GM21390 (cell line): ENCODE data around the gene FN3K.
"Not testable (repeated sequence)": the region's sequence is repeated elsewhere in the genome, so short reads cannot be mapped to it uniquely, and the experiment has no call there.

Experiments
- ATAC-seq: cut with Tn5 transposase; IDR thresholded peaks from one replicate; pipeline ENCODE4 v1.9.1; 2021; ENCODE audit not compliant: unreplicated experiment

The FN3K gene

DNA sequence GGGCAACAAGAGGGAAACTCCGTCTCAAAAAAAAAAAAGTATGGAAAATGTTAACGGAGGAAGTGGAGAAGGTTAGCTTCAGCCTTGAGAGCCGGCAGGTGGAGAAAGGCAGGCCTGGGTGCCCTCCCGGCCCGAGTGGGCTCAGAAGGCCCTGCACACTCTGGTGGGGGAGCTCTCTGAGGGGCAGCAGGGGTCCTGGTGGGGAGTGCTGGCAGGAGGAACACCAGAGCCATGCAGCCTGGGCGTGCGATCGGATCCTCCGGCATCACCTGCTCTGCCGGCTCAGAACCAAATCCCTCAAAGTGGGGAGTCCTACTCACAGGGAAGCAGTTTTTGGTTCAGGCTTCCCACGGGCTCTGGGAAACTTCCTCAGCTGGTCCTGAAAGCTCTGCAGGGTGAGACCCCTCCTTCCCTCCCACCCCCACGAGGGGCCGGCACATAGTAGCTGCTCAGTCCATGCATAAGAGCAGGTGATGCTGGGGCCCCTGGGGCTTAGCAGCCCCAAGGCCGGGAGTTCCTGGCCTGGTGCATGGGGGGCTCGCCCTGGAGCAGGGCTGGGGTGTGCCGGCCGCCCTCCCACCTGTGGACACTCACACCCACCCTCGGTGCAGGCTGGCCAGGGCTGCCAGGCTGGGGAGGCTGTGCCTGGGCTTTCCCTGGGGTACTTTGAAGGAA lies 1.2 kb downstream of the FN3K start:
- ATAC-seq = no peak

- ATAC-seq = no peak
Observed at GRCh38 chr17:82737967-82738877, 2.8 kb downstream of the FN3K start.

DNA sequence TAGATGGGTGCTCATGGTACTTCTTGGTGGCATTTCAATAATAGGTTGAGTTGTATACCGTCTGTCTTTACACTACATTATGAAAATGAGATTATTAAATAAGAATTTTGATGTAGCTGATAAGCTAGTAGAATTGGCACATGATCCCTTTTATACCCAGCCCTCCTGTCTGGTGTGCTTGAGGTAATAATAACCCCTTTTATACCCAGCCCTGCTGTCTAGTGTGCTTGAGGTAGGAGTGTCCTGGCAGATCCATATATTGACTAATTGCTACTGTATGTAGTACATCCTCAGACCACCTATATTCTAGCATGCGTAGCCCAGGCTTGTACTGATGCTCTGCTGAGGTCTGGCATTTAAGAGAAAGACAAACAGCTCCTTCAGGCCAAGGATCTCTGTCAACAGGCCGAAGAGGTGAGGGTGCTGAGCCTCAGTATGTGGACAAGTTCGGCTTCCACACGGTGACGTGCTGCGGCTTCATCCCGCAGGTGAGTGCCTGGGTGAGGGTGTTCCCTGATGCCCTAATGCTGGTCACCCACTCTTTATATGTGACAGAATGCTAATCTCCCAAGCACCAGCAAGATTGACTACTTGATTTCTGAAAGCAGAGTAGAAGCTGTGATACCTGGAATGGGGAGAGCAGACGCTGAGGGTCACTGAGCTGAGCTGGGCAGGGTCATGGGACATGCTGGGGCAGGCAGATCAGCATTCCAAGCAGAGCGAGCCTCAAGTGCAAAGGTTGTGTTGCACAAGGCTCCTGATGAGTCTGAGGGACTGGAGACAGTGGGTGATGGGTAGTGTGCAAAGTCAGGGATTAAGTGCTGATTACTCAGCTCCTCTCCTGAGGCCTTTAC lies 5.7 kb downstream of the FN3K start:
- ATAC-seq = no peak

DNA sequence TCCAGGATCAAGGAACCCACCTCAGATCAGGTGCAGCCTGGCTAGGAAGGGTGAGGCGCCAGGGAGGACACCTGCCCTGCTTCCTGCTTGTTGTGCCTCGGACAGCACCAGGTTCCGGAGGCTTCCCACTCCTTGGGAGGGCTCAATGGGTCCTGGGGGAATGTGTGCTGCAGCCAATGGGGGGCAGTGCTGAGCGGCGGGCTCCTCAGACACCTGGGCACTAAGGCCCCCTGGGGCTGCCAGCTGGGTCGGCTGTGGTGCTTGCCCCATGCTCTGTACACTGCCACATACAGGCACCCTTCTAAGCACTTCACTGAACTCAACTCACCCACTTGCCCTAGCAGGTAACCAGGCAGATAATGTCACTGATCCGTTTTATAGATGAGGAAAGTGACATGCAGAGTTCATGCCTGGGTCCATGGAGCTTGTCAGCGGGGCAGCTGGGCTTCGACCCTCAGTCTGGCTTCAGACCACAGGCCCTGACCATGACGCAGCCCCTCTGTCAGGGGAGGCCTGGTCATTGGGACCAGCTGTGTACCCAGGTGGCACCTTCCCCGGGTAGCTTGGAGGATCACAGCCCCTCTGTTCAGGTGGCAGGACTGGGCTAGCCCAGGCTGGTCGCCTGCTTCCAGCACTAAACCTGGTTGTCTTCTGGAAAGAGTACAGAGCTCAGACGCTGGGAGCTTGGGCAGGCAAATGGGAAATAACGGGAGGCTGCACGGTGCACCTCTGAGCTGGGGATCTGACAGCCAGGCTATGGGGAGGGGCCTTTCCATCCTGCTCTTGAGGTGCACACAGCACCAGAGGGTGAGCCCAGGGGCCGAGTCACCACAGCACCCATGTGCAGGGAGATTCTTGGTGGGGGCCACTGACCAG lies 8.2 kb downstream of the FN3K start:
- ATAC-seq = no peak

DNA sequence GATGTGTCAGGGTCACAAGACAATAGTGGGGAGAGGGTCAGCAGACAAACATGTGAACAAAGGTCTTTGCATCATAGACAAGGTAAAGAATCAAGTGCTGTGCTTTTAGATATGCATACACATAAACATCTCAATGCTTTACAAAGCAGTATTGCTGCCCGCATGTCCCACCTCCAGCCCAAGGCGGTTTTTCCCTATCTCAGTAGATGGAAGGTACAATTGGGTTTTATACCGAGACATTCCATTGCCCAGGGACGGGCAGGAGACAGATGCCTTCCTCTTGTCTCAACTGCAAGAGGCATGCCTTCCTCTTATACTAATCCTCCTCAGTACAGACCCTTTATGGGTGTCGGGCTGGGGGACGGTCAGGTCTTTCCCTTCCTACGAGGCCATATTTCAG lies 9.3 kb downstream of the FN3K start:
- ATAC-seq = not testable (repeated sequence)

DNA sequence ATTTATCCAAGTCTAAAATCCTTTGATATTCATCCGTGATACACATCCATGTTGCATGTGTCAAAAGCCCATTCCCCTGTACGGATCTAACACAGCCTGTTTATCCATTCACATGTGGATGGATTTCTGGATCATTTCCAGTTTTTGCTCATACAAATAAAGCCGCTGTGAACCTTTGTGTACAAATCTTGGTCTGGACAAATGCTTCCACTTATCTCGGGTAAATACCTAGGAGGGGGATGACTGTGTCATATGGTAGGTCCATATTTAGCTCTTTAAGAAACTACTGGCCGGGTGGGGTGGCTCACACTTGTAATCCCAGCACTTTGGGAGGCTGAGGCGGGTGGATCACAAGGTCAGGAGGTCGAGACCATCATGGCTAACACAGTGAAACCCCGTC lies 10.1 kb downstream of the FN3K start:
- no peak for ATAC-seq

- ATAC-seq = no peak
Observed at GRCh38 chr17:82748756-82749155, 13.3 kb downstream of the FN3K start.

- no peak for ATAC-seq
Observed at GRCh38 chr17:82750241-82750908, 15.0 kb downstream of the FN3K start.

DNA sequence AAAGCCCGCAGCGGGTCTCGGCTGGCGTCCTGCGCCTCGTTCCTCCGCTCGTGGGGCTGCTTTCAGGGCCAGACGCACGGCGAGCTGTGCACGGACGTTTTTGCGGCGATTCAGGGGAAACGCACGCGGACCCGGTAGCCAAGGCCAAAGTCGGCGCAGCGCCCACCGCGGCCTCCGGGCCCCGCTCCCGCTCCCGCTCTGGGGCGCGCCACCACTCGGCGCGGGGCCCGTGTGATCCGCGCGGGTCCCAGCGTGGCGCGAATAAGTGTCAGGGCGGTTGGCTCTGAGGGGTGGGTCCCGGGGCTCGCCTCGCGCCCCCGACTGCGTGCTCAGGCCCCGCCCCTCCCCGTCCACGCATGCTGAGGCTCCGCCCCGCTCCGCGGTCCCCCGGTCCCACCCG lies 15.8 kb downstream of the FN3K start:
- ATAC-seq = no peak

- ATAC-seq = peak; percentile 76
Observed at GRCh38 chr17:82751571-82752370, 16.4 kb downstream of the FN3K start, which contains the start of gene TBCD. TBCD (plus strand) TSS chr17:82752065; CDS start chr17:82752194, 129 bp downstream.

DNA sequence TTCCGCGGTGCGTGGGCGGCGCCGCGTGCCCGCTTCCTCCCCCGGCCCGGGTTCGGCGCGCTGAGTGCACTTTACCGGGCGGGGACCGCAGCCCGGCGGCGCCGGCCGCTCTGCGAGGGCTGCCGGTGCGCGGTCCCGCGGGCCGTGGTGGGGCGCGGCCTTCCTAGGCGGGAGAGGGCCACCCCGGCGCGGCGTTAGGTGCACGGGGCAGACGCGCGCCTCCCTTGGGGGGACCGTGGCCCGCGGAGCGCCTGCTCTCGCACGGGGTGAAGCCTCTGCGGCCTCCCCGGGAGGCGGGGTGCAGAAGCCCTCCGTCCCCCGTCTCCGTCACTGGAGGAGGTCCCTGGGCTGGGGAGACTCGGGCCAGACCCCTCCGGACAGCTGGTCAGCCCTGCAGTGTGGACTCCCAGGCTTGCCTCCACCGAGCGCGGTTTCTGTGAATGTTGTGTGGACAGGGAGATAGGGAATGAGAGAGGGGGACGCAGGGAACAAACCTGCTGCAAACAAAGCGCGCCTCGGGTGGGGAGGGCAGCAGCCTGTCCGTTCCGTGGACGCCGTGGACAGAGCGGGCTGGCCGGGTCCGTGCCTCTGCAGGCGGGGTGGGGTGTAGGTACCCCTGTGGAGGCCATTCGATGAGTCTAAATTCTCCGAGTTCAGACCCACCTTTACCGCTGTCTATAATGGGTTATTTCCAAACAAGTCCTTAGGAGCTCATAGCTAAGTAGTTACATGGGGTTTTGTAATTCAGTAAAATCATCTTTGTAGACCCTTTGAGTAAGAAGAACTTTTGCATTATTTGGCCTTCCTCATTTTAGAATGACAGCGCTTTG lies 17.2 kb downstream of the FN3K start:
- peak; percentile 29 for ATAC-seq

DNA sequence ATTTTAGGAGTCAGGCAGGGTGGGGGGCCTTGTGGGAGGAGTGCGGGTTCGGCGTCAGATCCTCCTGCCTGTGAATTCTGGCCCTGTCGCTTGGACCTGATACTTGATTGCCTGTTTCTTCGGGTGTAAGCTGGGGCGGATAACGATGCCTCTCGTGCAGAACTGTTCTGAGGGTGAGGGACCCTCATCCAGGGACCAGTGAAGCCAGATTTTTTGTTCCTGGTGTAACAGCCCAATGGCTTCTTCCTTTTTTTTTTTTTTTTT lies 17.7 kb downstream of the FN3K start:
- no peak for ATAC-seq

- ATAC-seq = no peak
Observed at GRCh38 chr17:82754297-82755208, 19.1 kb downstream of the FN3K start.

DNA sequence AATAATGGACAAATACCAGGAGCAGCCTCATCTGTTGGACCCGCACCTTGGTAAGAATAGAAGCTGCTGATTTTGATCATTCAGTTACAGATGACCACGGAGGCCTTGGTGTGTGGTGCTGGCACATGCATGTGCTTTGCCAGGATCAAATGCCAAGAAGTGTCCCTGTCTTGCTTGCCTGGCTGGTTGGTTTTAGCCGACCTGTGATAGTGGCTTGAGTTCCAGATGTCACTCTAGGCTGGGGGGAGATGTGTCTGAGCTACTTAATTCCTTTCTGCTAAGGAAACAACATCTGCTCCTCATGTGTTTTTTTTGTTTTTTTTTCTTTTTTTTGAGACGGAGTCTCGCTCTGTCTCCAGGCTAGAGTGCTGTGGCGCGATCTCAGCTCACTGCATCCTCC lies 20.8 kb downstream of the FN3K start:
- ATAC-seq = no peak

DNA sequence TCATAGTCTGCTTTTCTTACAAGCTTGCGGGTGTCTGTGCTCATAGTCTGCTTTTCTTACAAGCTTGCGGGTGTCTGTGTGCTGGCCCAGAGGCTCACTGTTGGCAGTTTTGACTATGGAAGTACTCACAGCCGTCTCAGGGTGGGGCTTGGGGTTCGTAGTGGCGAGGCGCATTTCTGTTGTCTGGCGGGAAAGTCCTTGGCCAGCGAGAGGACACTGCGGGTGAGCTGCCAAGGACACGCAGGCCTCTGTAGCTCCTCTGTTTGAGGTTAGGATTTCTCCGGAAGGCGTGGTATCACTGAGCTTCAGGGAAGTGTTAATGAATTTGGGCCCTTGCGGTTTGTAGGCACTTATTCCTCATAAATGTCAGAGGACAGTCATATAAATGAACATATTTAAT lies 30.0 kb downstream of the FN3K start:
- ATAC-seq = no peak

DNA sequence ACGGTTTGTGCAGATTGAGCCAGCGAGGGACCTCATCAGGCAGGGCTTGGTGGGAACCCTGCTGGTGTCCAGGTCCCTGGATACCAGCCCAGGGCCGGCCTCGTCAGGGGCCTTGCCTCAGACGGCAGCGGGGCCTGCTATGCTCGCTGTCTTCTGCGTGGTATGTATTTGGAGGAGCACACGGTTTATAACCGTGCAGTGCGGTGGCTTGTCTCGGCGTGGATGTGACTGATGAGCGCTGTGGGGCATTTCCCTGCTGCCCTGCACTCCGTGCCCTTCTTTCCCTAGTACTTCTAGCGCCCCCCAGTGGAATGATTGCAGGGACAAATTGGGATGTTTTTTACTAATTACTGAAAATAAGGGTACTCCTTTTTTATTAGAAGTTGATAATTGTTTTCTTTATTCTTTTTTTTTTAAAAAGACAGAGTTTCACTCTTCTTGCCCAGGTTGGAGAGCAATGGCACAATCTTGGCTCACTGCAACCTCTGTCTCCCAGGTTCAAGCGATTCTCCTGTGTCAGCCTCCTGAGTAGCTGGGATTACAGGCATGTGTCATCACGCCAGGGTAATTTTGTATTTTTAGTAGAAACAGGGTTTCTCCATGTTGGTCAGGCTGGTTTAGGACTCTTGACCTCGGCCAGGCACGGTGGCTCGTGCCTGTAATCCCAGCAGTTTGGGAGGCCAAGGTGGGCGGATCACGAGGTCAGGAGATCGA lies 31.8 kb downstream of the FN3K start:
- no peak for ATAC-seq

DNA sequence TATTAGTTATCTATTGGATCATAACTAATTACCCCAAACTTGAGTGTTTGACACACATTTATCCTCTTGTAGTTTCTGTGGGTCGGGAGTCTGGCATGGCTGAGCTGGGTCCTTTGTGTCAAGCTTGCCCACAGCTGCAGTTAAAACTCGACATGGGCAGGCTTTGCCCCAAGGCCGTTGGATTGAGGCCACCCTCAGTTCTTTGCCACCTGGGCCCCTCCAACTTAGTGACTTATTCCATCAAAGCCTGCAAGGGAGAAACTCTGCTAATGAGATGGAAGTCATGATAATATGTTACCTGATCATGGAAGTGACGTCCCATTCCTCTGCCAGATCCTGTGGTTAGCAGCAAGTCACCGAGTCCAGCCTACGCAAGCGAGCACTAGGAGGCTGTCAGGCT lies 33.6 kb downstream of the FN3K start:
- no peak for ATAC-seq
